ENCODE measurements around the gene DNAJB6.

Gene DNAJB6

GRCh38 chr7:157411580-157411979 is 74.8 kb downstream of the DNAJB6 start:
- DNase-seq, result no peak

GRCh38 chr7:157412021-157412443 is 75.2 kb downstream of the DNAJB6 start:
- no peak for DNase-seq

- DNase-seq, result no peak
Observed at GRCh38 chr7:157412491-157413180, 75.8 kb downstream of the DNAJB6 start.

- DNase-seq, result no peak
Observed at GRCh38 chr7:157413881-157414701, 77.3 kb downstream of the DNAJB6 start.

- DNase-seq, result no peak
Observed at GRCh38 chr7:157414702-157415096, 77.9 kb downstream of the DNAJB6 start.

GRCh38 chr7:157415486-157415885 is 78.7 kb downstream of the DNAJB6 start:
- no peak for DNase-seq

- no peak for DNase-seq
Observed at GRCh38 chr7:157416011-157416410, 79.2 kb downstream of the DNAJB6 start.

GRCh38 chr7:157418204-157419034 is 81.6 kb downstream of the DNAJB6 start:
- DNase-seq, result no peak

GRCh38 chr7:157419035-157419293 is 82.2 kb downstream of the DNAJB6 start:
- no peak for DNase-seq

GRCh38 chr7:157422279-157422678 is 85.5 kb downstream of the DNAJB6 start:
- DNase-seq, result no peak

GRCh38 chr7:157423348-157423747 is 86.5 kb downstream of the DNAJB6 start:
- no peak for DNase-seq

- no peak for DNase-seq
Observed at GRCh38 chr7:157423886-157424565, 87.2 kb downstream of the DNAJB6 start.

- DNase-seq, result no peak
Observed at GRCh38 chr7:157425137-157425731, 88.4 kb downstream of the DNAJB6 start.

- DNase-seq, result no peak
Observed at GRCh38 chr7:157425761-157426160, 89.0 kb downstream of the DNAJB6 start.

- DNase-seq, result no peak
Observed at GRCh38 chr7:157426463-157427301, 89.9 kb downstream of the DNAJB6 start.

- no peak for DNase-seq
Observed at GRCh38 chr7:157427811-157428553, 91.2 kb downstream of the DNAJB6 start.

- DNase-seq, result no peak
Observed at GRCh38 chr7:157428554-157428945, 91.7 kb downstream of the DNAJB6 start.

- DNase-seq, result no peak
Observed at GRCh38 chr7:157429001-157429679, 92.3 kb downstream of the DNAJB6 start.

GRCh38 chr7:157429680-157430224 is 92.9 kb downstream of the DNAJB6 start:
- no peak for DNase-seq

- DNase-seq, result no peak
Observed at GRCh38 chr7:157430721-157431120, 93.9 kb downstream of the DNAJB6 start.

All from inflammatory macrophage treated with lipopolysaccharide for 4 hours (primary cell).